ENCODE measurements around the gene FAM81B.

The FAM81B gene

DNA sequence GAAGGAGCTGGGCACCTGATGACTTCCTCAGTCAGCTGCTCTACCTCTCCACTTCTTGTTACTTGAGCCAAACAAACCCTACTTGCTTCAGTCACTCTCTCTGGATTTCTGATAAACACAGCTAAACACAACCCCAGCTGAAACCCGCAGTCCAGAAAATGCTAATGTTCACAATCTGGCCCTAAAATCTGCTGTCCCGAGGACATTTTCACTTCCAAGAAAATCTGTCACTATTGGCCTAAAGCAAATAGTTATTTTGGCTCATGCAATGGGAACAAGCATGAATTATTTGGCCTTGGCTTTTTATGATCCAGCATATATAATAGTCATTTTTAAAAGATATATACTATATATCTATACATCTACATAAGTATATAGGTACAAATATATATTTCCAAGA is 19.1 kb downstream of the FAM81B start:
- H3K9me3 ChIP-seq (ENCODE audit: low read length): no peaks in the 10 kb centered on the region
- no peaks in the 10 kb centered on the region for H3K9me2 ChIP-seq (ENCODE audit: low read depth, low read length)
- H3K79me2 ChIP-seq (ENCODE audit: insufficient read depth, low read length): no peaks in the 10 kb centered on the region
- H3K4me3 ChIP-seq (ENCODE audit: low read depth, low read length, poor library complexity, severe bottlenecking): no peak overlapping the region
- no peak overlapping the region for H3K27ac ChIP-seq (ENCODE audit: low read depth, low read length, poor library complexity, severe bottlenecking)
- no peak overlapping the region for H3K4me2 ChIP-seq (ENCODE audit: low read length)
- no peaks in the 10 kb centered on the region for H3K4me1 ChIP-seq (ENCODE audit: insufficient read depth, low read length, severe bottlenecking)
- TF ChIP-seq, protein P1, sequence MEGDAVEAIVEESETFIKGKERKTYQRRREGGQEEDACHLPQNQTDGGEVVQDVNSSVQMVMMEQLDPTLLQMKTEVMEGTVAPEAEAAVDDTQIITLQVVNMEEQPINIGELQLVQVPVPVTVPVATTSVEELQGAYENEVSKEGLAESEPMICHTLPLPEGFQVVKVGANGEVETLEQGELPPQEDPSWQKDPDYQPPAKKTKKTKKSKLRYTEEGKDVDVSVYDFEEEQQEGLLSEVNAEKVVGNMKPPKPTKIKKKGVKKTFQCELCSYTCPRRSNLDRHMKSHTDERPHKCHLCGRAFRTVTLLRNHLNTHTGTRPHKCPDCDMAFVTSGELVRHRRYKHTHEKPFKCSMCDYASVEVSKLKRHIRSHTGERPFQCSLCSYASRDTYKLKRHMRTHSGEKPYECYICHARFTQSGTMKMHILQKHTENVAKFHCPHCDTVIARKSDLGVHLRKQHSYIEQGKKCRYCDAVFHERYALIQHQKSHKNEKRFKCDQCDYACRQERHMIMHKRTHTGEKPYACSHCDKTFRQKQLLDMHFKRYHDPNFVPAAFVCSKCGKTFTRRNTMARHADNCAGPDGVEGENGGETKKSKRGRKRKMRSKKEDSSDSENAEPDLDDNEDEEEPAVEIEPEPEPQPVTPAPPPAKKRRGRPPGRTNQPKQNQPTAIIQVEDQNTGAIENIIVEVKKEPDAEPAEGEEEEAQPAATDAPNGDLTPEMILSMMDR (IDR thresholded peaks at IDR 0.05; ENCODE audit: low read length): no peak
- no peak for TF ChIP-seq EZH2 (IDR thresholded peaks at IDR 0.05; ENCODE audit: borderline replicate concordance, low read length)
- no peaks in the 10 kb centered on the region for H3K36me3 ChIP-seq (ENCODE audit: insufficient read depth, low read length)
- H3K9ac ChIP-seq (ENCODE audit: low read length): no peak overlapping the region
- H2AFZ ChIP-seq (ENCODE audit: low read length): no peak overlapping the region
- H3F3A ChIP-seq (ENCODE audit: insufficient read depth, low read length): no peaks in the 10 kb centered on the region
- no peaks in the 10 kb centered on the region for H3K27me3 ChIP-seq (ENCODE audit: insufficient read depth, low read length)
- no peaks in the 10 kb centered on the region for H4K20me1 ChIP-seq (ENCODE audit: insufficient read depth, low read length)

DNA sequence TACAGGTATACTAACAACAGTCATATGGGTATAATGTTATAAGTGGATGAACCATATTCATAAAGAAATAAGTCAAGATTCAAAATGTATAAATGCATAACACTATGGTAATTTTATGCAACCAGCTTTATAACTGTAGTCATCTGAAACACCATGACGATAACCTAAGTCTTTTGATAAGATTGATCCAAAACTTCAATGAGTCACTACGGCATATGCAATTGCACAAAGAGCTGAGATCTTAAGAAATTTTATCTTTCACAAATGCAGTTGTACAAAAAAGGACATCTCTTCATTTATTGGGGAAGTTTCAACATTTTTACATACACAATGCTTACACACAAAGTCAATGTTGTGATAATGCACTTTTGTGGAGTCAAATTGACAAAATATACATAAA is 20.3 kb downstream of the FAM81B start:
- no peaks in the 10 kb centered on the region for H3K9me3 ChIP-seq (ENCODE audit: low read length)
- no peak overlapping the region for H3K27ac ChIP-seq (ENCODE audit: low read depth, low read length, poor library complexity, severe bottlenecking)
- no peaks in the 10 kb centered on the region for H3K9me2 ChIP-seq (ENCODE audit: low read depth, low read length)
- H4K20me1 ChIP-seq (ENCODE audit: insufficient read depth, low read length): no peaks in the 10 kb centered on the region
- no peaks in the 10 kb centered on the region for H3F3A ChIP-seq (ENCODE audit: insufficient read depth, low read length)
- no peaks in the 10 kb centered on the region for H3K4me1 ChIP-seq (ENCODE audit: insufficient read depth, low read length, severe bottlenecking)
- no peak overlapping the region for H3K4me2 ChIP-seq (ENCODE audit: low read length)
- no peaks in the 10 kb centered on the region for H3K27me3 ChIP-seq (ENCODE audit: insufficient read depth, low read length)
- H3K4me3 ChIP-seq (ENCODE audit: low read depth, low read length, poor library complexity, severe bottlenecking): no peak overlapping the region
- H3K79me2 ChIP-seq (ENCODE audit: insufficient read depth, low read length): no peaks in the 10 kb centered on the region
- TF ChIP-seq, protein P1 (IDR thresholded peaks at IDR 0.05; ENCODE audit: low read length): no peak
- TF ChIP-seq EZH2 (IDR thresholded peaks at IDR 0.05; ENCODE audit: borderline replicate concordance, low read length): no peak
- no peak overlapping the region for H3K9ac ChIP-seq (ENCODE audit: low read length)
- no peaks in the 10 kb centered on the region for H3K36me3 ChIP-seq (ENCODE audit: insufficient read depth, low read length)
- no peak overlapping the region for H2AFZ ChIP-seq (ENCODE audit: low read length)

DNA sequence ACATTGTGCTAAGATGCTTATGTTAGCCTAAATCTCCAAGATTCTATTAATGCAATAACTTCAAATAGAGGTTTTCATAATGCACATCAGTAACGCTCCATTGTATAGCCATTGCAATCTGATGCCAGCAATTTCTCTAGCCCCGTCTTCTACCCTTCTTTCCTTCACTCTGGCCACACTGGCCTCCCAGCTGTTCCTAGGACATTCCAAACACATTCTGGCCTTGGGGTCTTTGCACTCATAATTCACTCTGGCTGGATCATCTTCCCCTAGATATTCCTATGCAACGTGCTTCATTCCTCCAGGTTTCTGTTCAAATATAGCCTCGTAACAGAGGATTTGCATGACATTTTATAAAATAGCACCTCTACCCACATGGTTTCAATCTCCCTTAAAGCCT is 23.3 kb downstream of the FAM81B start:
- H3K4me2 ChIP-seq (ENCODE audit: low read length): no peak overlapping the region
- no peaks in the 10 kb centered on the region for H3K4me1 ChIP-seq (ENCODE audit: insufficient read depth, low read length, severe bottlenecking)
- H3K9me2 ChIP-seq (ENCODE audit: low read depth, low read length): no peaks in the 10 kb centered on the region
- no peaks in the 10 kb centered on the region for H3K36me3 ChIP-seq (ENCODE audit: insufficient read depth, low read length)
- H3K9ac ChIP-seq (ENCODE audit: low read length): no peak overlapping the region
- H4K20me1 ChIP-seq (ENCODE audit: insufficient read depth, low read length): no peaks in the 10 kb centered on the region
- H2AFZ ChIP-seq (ENCODE audit: low read length): no peak overlapping the region
- H3K79me2 ChIP-seq (ENCODE audit: insufficient read depth, low read length): no peaks in the 10 kb centered on the region
- H3K27ac ChIP-seq (ENCODE audit: low read depth, low read length, poor library complexity, severe bottlenecking): no peak overlapping the region
- no peak for TF ChIP-seq EZH2 (IDR thresholded peaks at IDR 0.05; ENCODE audit: borderline replicate concordance, low read length)
- TF ChIP-seq, protein P1 (IDR thresholded peaks at IDR 0.05; ENCODE audit: low read length): no peak
- H3F3A ChIP-seq (ENCODE audit: insufficient read depth, low read length): no peaks in the 10 kb centered on the region
- H3K4me3 ChIP-seq (ENCODE audit: low read depth, low read length, poor library complexity, severe bottlenecking): no peak overlapping the region
- H3K27me3 ChIP-seq (ENCODE audit: insufficient read depth, low read length): no peaks in the 10 kb centered on the region
- no peaks in the 10 kb centered on the region for H3K9me3 ChIP-seq (ENCODE audit: low read length)
